ENCODE results near the gene B4GALT2.

GRCh38 chr1:43933386-43934100 is 45.5 kb upstream of the B4GALT2 start, which contains the start of gene ARTN:
- TF ChIP-seq CTCF (IDR thresholded peaks at IDR 0.05), result no peak
- no peak for TF ChIP-seq POLR2A (IDR thresholded peaks at IDR 0.05)

All from Peyer's patch (tissue), 4 donors.